OCI-LY7 (cell line): Measurements from ENCODE around the gene SYDE2.

Experiments
- CTCF ChIP-seq: fragments of 200-600 bp; sonication (generic); conservative IDR thresholded peaks from 2 replicates; pipeline ENCODE4 v1.5.1; 2014; ENCODE audit warnings: mild to moderate bottlenecking, antibody characterized with exemption, low read length, moderate library complexity, mixed read lengths
- EZH2phosphoT487 ChIP-seq: fragments of 200-600 bp; sonication (generic); IDR thresholded peaks from 2 replicates; pipeline ENCODE4 v1.6.1; 2018; ENCODE audit warnings: low read depth, borderline replicate concordance, mild to moderate bottlenecking, mixed run types, antibody characterized with exemption, low read length, moderate library complexity, mixed read lengths

- TF ChIP-seq CTCF (no peak), EZH2phosphoT487 (no peak)
Measured at GRCh38 chr1:85149805-85150204, 51.0 kb downstream of the SYDE2 start.
